Measurements from ENCODE around the gene MAP4K4. TPM values are rescaled to one million over a fixed set of nuclear protein-coding genes. Genes with fewer than 3 reads are reported as not detected.
A peak's percentile ranks its signal among the peaks of the same experiment; 100 is the strongest.

Gene MAP4K4
- total RNA-seq, 2 donors from 2014 or later = 26.8 to 30.7 TPM

GRCh38 chr2:101698844-101699754 is 1.6 kb downstream of the MAP4K4 start:
- intact Hi-C loops (cut with DNase I) = loop anchor here (10.0 kb wide), 1 partner anchor 126 kb away; no protein-coding TSS in a partner anchor
- TF ChIP-seq CTCF (IDR thresholded peaks at IDR 0.05) = no peak
- Histone ChIP-seq H3K9ac (ENCODE audit: low read depth in 2 of 2, low read length in 2 of 2) (peak overlapping the region in 1 of 2 donors; percentile 80), H3K4me1 (no peaks in the 10 kb centered on the region), H3K4me3 (peak overlapping the region; percentile 53), H3K27ac (peak overlapping the region; percentile 55), H3K9me3 (no peaks in the 10 kb centered on the region), H3K27me3 (no peaks in the 10 kb centered on the region), H3K36me3 (no peaks in the 10 kb centered on the region)
- peak; percentile 24 for DNase-seq

DNA sequence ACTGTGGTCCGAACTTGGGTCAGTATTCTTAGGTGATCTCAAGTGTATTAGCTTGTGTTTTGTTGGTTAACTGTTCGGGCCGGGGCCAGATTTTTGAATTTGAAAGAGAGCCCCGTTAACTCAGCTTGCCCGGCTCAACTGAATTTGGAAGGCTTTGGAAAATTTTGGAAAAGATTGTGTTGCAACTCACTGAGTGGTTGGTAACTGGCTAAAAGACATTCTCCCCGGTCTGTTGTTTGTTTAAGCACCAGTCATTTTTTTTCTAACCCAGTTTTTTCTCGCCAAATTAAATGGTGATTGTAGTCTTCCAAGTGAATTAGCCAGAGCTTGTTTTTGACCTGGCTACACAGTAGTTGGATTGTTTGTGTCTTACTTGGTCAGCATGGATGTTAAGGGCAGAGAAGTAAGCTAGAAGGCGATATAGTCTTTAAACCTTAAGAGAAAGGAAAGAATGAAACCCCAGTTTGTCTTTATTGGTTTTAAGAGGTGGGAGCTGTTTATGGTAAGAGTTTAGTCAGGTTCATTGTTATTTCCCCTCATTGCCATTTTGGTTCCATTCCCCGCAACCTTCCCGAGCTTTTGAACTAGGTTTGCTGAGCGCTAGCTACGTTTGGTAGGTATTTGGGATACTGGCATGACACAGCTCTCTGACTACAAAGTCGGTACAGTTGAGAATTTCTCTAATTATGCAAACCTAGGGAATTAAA is 2.4 kb downstream of the MAP4K4 start:
- intact Hi-C loops (cut with DNase I) = loop anchor here (10.0 kb wide), 1 partner anchor 125 kb away; no protein-coding TSS in a partner anchor
- TF ChIP-seq CTCF (IDR thresholded peaks at IDR 0.05) = no peak
- Histone ChIP-seq H3K27ac (no peak overlapping the region), H3K4me3 (peak overlapping the region; percentile 53), H3K36me3 (no peaks in the 10 kb centered on the region), H3K4me1 (no peaks in the 10 kb centered on the region), H3K9me3 (no peaks in the 10 kb centered on the region), H3K9ac (ENCODE audit: low read depth in 2 of 2, low read length in 2 of 2) (no peak overlapping the region), H3K27me3 (no peaks in the 10 kb centered on the region)
- DNase-seq = no peak

DNA sequence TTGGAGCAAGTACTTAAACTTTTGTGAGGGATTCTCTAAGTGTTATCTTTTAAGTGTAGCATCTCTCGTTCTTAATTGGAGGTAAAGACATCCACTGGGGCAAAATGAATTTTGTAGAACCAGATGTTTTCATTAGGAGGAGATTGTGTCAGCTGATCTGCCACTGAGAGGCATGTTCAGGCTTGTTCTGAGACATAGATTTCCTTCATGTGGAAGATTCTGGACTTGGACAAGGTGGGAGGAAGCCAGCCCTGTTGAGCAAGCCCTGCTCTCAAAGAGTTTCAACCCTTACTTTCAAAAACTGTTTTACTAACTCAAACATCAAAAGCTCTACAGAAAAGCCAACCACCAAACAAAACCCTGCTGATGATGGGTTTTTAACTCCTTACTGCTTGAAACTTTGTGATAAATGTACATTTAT is 6.5 kb downstream of the MAP4K4 start:
- no peaks in the 10 kb centered on the region for H3K9me3 ChIP-seq
- no peak for DNase-seq
- no peak for TF ChIP-seq CTCF (IDR thresholded peaks at IDR 0.05)
- intact Hi-C loops (cut with DNase I) = no loop called here
- H3K4me3 ChIP-seq = no peak overlapping the region
- H3K27ac ChIP-seq = no peak overlapping the region
- no peaks in the 10 kb centered on the region for H3K36me3 ChIP-seq
- H3K4me1 ChIP-seq = no peaks in the 10 kb centered on the region
- no peaks in the 10 kb centered on the region for H3K27me3 ChIP-seq
- no peak overlapping the region for H3K9ac ChIP-seq (ENCODE audit: low read depth in 2 of 2, low read length in 2 of 2)

- no peaks in the 10 kb centered on the region for H3K36me3 ChIP-seq
- H3K27me3 ChIP-seq = no peaks in the 10 kb centered on the region
- H3K27ac ChIP-seq = no peak overlapping the region
- no peak overlapping the region for H3K9ac ChIP-seq (ENCODE audit: low read depth in 2 of 2, low read length in 2 of 2)
- TF ChIP-seq CTCF (IDR thresholded peaks at IDR 0.05) = no peak
- DNase-seq = no peak
- H3K4me1 ChIP-seq = no peaks in the 10 kb centered on the region
- intact Hi-C loops (cut with DNase I) = no loop called here
- H3K4me3 ChIP-seq = no peak overlapping the region
- no peaks in the 10 kb centered on the region for H3K9me3 ChIP-seq
These were observed 7.5 kb downstream of the MAP4K4 start for GRCh38 chr2:101704816-101705578.
